GM04503 (cell line): ENCODE data around the gene ZNF277.
A peak's percentile ranks its signal among the peaks of the same experiment; 100 is the strongest.

Source experiments
- DNase-seq: peaks from one replicate; pipeline ENCODE4 v3.0.0-alpha.2; 2012; ENCODE audit warnings: low read depth

Gene ZNF277

GRCh38 chr7:112206238-112206990 lies at the start of gene ZNF277, which contains the start of gene DOCK4:
TSS of gene ZNF277 (plus strand) at chr7:112206695. CDS start at chr7:112206717, 22 bp downstream.
TSS of gene DOCK4 (minus strand) at chr7:112206399. CDS start at chr7:112206138, 261 bp downstream.
- DNase-seq: peak; percentile 93

GRCh38 chr7:112157072-112157471 lies 49.4 kb upstream of the ZNF277 start:
- peak; percentile 61 for DNase-seq

- no peak for DNase-seq
Measured at GRCh38 chr7:112159351-112159750, 47.1 kb upstream of the ZNF277 start.

- DNase-seq: no peak
Measured at GRCh38 chr7:112160130-112160770, 46.2 kb upstream of the ZNF277 start.

- no peak for DNase-seq
Measured at GRCh38 chr7:112160771-112161150, 45.7 kb upstream of the ZNF277 start.

- no peak for DNase-seq
Measured at GRCh38 chr7:112161253-112162141, 45.0 kb upstream of the ZNF277 start.

GRCh38 chr7:112162142-112162766 lies 44.2 kb upstream of the ZNF277 start:
- DNase-seq: no peak

- no peak for DNase-seq
Measured at GRCh38 chr7:112162784-112163506, 43.5 kb upstream of the ZNF277 start.

GRCh38 chr7:112167147-112167546 lies 39.3 kb upstream of the ZNF277 start:
- no peak for DNase-seq

GRCh38 chr7:112168915-112169314 lies 37.6 kb upstream of the ZNF277 start:
- DNase-seq: no peak

- DNase-seq: no peak
Measured at GRCh38 chr7:112171673-112172072, 34.8 kb upstream of the ZNF277 start.

GRCh38 chr7:112172870-112173567 lies 33.5 kb upstream of the ZNF277 start:
- DNase-seq: no peak

- DNase-seq: no peak
Measured at GRCh38 chr7:112173568-112173905, 33.0 kb upstream of the ZNF277 start.

GRCh38 chr7:112174192-112174591 lies 32.3 kb upstream of the ZNF277 start:
- DNase-seq: no peak

- DNase-seq: no peak
Measured at GRCh38 chr7:112176241-112176640, 30.3 kb upstream of the ZNF277 start.

- no peak for DNase-seq
Measured at GRCh38 chr7:112176693-112177415, 29.6 kb upstream of the ZNF277 start.

GRCh38 chr7:112180223-112180622 lies 26.3 kb upstream of the ZNF277 start:
- no peak for DNase-seq

GRCh38 chr7:112182749-112183148 lies 23.7 kb upstream of the ZNF277 start:
- no peak for DNase-seq

- no peak for DNase-seq
Measured at GRCh38 chr7:112183266-112183665, 23.2 kb upstream of the ZNF277 start.

GRCh38 chr7:112184455-112184854 lies 22.0 kb upstream of the ZNF277 start:
- DNase-seq: no peak
